H1 (cell line): ENCODE results near the gene EPYC. TPM values are rescaled to one million over a fixed set of nuclear protein-coding genes. Genes with fewer than 3 reads are reported as not detected.

ENCODE experiments used
- CTCF ChIA-PET: fragments of 300-600 bp; sonication (Branson Sonifier 250); formaldehyde crosslinking; loops from one replicate; lab custom pipeline; 2021; ENCODE audit not compliant: partially characterized antibody; lab: Charles Lee
- POLR2A ChIA-PET: fragments of 300-600 bp; sonication (Branson Sonifier 250); formaldehyde crosslinking; loops from one replicate; lab custom pipeline; 2021; ENCODE audit warnings: inconsistent platforms; ENCODE audit not compliant: partially characterized antibody; lab: Charles Lee
- DNase-seq, 2 experiments: peaks; one replicate each; pipeline versions ENCODE4 v3.0.0 to v3.0.0-alpha.2; 2010 to 2022; ENCODE audit warnings: low spot score in 2 of 2, low read depth in 1 of 2, mixed read lengths in 1 of 2
- FAIRE-seq: peaks from 2 replicates; lab custom pipeline; 2011; peaks lifted over from hg19 to GRCh38; lab: Jason Lieb, UNC
- H2AFZ ChIP-seq: 2 replicates; pipeline ENCODE4 v1.8.1; 2012; ENCODE audit warnings: low read length, inconsistent platforms
- H2AK5ac ChIP-seq: 2 replicates; pipeline ENCODE4 v1.6.1; 2013; ENCODE audit warnings: low read depth, low read length
- H2BK120ac ChIP-seq: replicated peaks from 2 replicates; pipeline ENCODE3; 2013; ENCODE audit warnings: low read depth, low read length, inconsistent platforms
- H2BK12ac ChIP-seq: 2 replicates; pipeline ENCODE4 v1.6.1; 2013; ENCODE audit warnings: low read depth, low read length
- H2BK15ac ChIP-seq: 2 replicates; pipeline ENCODE4 v1.6.1; 2013; ENCODE audit warnings: low read length
- H2BK20ac ChIP-seq: 2 replicates; pipeline ENCODE4 v1.6.1; 2013; ENCODE audit warnings: low read length
- H2BK5ac ChIP-seq: 2 replicates; pipeline ENCODE4 v1.6.1; 2013; ENCODE audit warnings: low read depth, low read length
- H3K14ac ChIP-seq: 2 replicates; pipeline ENCODE4 v1.6.1; 2013; ENCODE audit warnings: inconsistent platforms; ENCODE audit not compliant: insufficient read length
- H3K18ac ChIP-seq: 2 replicates; pipeline ENCODE4 v1.6.1; 2013; ENCODE audit warnings: low read length; ENCODE audit errors: extremely low read depth
- H3K23ac ChIP-seq: 2 replicates; pipeline ENCODE4 v1.6.1; 2013; ENCODE audit warnings: inconsistent platforms; ENCODE audit not compliant: insufficient read length
- H3K23me2 ChIP-seq: 2 replicates; pipeline ENCODE4 v1.6.1; 2013; ENCODE audit warnings: low read depth, low read length
- H3K27ac ChIP-seq: 2 replicates; pipeline ENCODE4 v1.6.1; 2011; ENCODE audit warnings: low read depth, low read length, inconsistent platforms
- H3K27me3 ChIP-seq, 4 experiments: replicated peaks in 1 of 4; 1 replicate in 1 of 4; 2 replicates in 3 of 4; pipeline versions ENCODE4 v1.6.1 to v1.8.1; 2011 to 2013; ENCODE audit warnings: low read length in 3 of 4, mild to moderate bottlenecking in 3 of 4, inconsistent platforms in 2 of 4, mixed read lengths in 2 of 4, moderate library complexity in 1 of 4; ENCODE audit not compliant: control insufficient read depth in 3 of 4, insufficient read depth in 3 of 4; ENCODE audit errors: extremely low read depth in 1 of 4
- H3K36me3 ChIP-seq, 4 experiments: 2 replicates each; pipeline versions ENCODE4 v1.6.1 to v1.8.1; 2011 to 2013; ENCODE audit warnings: mild to moderate bottlenecking in 4 of 4, low read length in 3 of 4, moderate library complexity in 2 of 4, control low read depth in 1 of 4, inconsistent platforms in 1 of 4; ENCODE audit not compliant: insufficient read depth in 4 of 4, control insufficient read depth in 2 of 4
- H3K4ac ChIP-seq: replicated peaks from 2 replicates; pipeline ENCODE3; 2013; ENCODE audit warnings: low read length, low read depth, mixed read lengths, inconsistent platforms; ENCODE audit not compliant: insufficient read length
- H3K4me1 ChIP-seq, 4 experiments: replicated peaks in 1 of 4; 1 replicate in 1 of 4; 2 replicates in 3 of 4; pipeline versions ENCODE4 v1.6.1 to v1.8.1; 2011 to 2013; ENCODE audit warnings: low read length in 3 of 4, inconsistent platforms in 2 of 4, mixed read lengths in 1 of 4; ENCODE audit not compliant: insufficient read depth in 4 of 4, control insufficient read depth in 3 of 4
- H3K4me2 ChIP-seq, 2 experiments: 2 replicates each; pipeline versions ENCODE4 v1.6.1 to v1.8.1; 2011 to 2013; ENCODE audit warnings: low read depth in 2 of 2, low read length in 2 of 2, control low read depth in 1 of 2, inconsistent platforms in 1 of 2, mild to moderate bottlenecking in 1 of 2; ENCODE audit not compliant: insufficient read depth in 1 of 2
- H3K4me3 ChIP-seq, 4 experiments: fragments of 200-600, 300-600 bp in 1 of 4; sonication (generic), shearing (Covaris generic), sonication (Bioruptor Twin) in 1 of 4; 2 replicates each; pipeline versions ENCODE4 v1.5.1 to v1.8.1; 2011 to 2016; ENCODE audit warnings: low read length in 4 of 4, low read depth in 3 of 4, control low read depth in 2 of 4, inconsistent platforms in 2 of 4, mild to moderate bottlenecking in 2 of 4, mixed read lengths in 1 of 4, moderate library complexity in 1 of 4; ENCODE audit not compliant: insufficient read depth in 2 of 4; ENCODE audit errors: extremely low read depth in 1 of 4
- H3K56ac ChIP-seq: replicated peaks from 2 replicates; pipeline ENCODE3; 2013; ENCODE audit warnings: low read depth, mild to moderate bottlenecking, mixed read lengths, low read length, inconsistent platforms; ENCODE audit not compliant: insufficient read length
- H3K79me1 ChIP-seq: 2 replicates; pipeline ENCODE4 v1.6.1; 2013; ENCODE audit warnings: low read depth, low read length, control low read depth
- H3K79me2 ChIP-seq, 2 experiments: 2 replicates each; pipeline versions ENCODE4 v1.6.1 to v1.8.1; 2012 to 2013; ENCODE audit warnings: low read length in 2 of 2, mild to moderate bottlenecking in 2 of 2, inconsistent platforms in 1 of 2; ENCODE audit not compliant: insufficient read depth in 2 of 2, control insufficient read depth in 1 of 2
- H3K9ac ChIP-seq, 4 experiments: replicated peaks in 1 of 4; 1 replicate in 1 of 4; 2 replicates in 3 of 4; pipeline versions ENCODE4 v1.6.1 to v1.8.1; 2011 to 2013; ENCODE audit warnings: low read depth in 3 of 4, low read length in 3 of 4, control low read depth in 2 of 4, mild to moderate bottlenecking in 2 of 4, moderate library complexity in 2 of 4, inconsistent platforms in 1 of 4; ENCODE audit errors: extremely low read depth in 1 of 4
- H3K9me3 ChIP-seq, 2 experiments: 2 replicates each; pipeline versions ENCODE4 v1.6.1 to v1.8.1; 2012 to 2013; ENCODE audit warnings: mild to moderate bottlenecking in 2 of 2, moderate library complexity in 2 of 2, control low read depth in 1 of 2, inconsistent platforms in 1 of 2, low read depth in 1 of 2, low read length in 1 of 2, mixed read lengths in 1 of 2; ENCODE audit not compliant: insufficient read depth in 2 of 2
- H4K20me1 ChIP-seq, 2 experiments: replicated peaks in 1 of 2; 2 replicates each; pipeline versions ENCODE3 to v1.8.1; 2011 to 2013; ENCODE audit warnings: inconsistent platforms in 2 of 2, low read length in 2 of 2, mild to moderate bottlenecking in 1 of 2; ENCODE audit not compliant: insufficient read depth in 2 of 2, control insufficient read depth in 1 of 2
- H4K5ac ChIP-seq: 2 replicates; pipeline ENCODE4 v1.6.1; 2013; ENCODE audit warnings: low read length, low read depth, mixed read lengths, inconsistent platforms; ENCODE audit not compliant: insufficient read length
- H4K8ac ChIP-seq: 2 replicates; pipeline ENCODE4 v1.8.0; 2013; ENCODE audit warnings: mild to moderate bottlenecking, moderate library complexity, low read length, inconsistent platforms; ENCODE audit not compliant: insufficient read depth; ENCODE audit errors: extremely low read depth
- H4K91ac ChIP-seq: replicated peaks from 2 replicates; pipeline ENCODE3; 2013; ENCODE audit warnings: low read length, mixed read lengths, inconsistent platforms; ENCODE audit not compliant: insufficient read length
- EGR1 ChIP-seq: IDR thresholded peaks from 2 replicates; pipeline ENCODE4 v1.6.1; 2011; ENCODE audit warnings: low read depth, low read length, borderline replicate concordance
- JUND ChIP-seq: IDR thresholded peaks from 2 replicates; pipeline ENCODE4 v1.6.1; 2011; ENCODE audit warnings: mild to moderate bottlenecking, improper control_type of control experiment, low read length
- KDM1A ChIP-seq: fragments of 200-600, 300-600 bp; sonication (generic); IDR thresholded peaks from 2 replicates; pipeline ENCODE4 v1.7.1; 2016; ENCODE audit warnings: mild to moderate bottlenecking, low read length, borderline replicate concordance
- PHF8 ChIP-seq: fragments of 200-600 bp; sonication (generic); conservative IDR thresholded peaks from 2 replicates; pipeline ENCODE4 v1.7.1; 2012; ENCODE audit warnings: low read depth, mild to moderate bottlenecking, inconsistent platforms, low read length, moderate library complexity
- RBBP5 ChIP-seq: IDR thresholded peaks from 2 replicates; pipeline ENCODE4 v1.7.1; 2012; ENCODE audit warnings: low read depth, mild to moderate bottlenecking, inconsistent platforms, low read length, moderate library complexity, borderline replicate concordance
- RXRA ChIP-seq: IDR thresholded peaks from 2 replicates; pipeline ENCODE4 v1.6.1; 2011; ENCODE audit warnings: low read depth, mild to moderate bottlenecking, low read length, moderate library complexity; ENCODE audit not compliant: insufficient read depth
- TBP ChIP-seq: IDR thresholded peaks from 2 replicates; pipeline ENCODE4 v1.6.1; 2011; ENCODE audit warnings: low read depth, low read length, improper control_type of control experiment
- WGBS, 2 experiments: shearing (Covaris generic) in 1 of 2; methylation state at CpG; one replicate each; pipeline versions ENCODE4 v1.1.6 to v1.1.7; 2013 to 2015; ENCODE audit warnings: low lambda C conversion rate in 2 of 2, mixed read lengths in 2 of 2, inconsistent platforms in 1 of 2, low coverage in 1 of 2, missing lambda C conversion rate in 1 of 2; ENCODE audit not compliant: insufficient replicate concordance in 2 of 2, insufficient coverage in 1 of 2, insufficient read length in 1 of 2; ENCODE audit errors: extremely low coverage in 1 of 2, missing lambda C conversion rate in 1 of 2; 5-methylcytosine and 5-hydroxymethylcytosine counted together
- polyA plus RNA-seq, 7 experiments: library from polyadenylated mRNA; depleted of rRNA in 3 of 7; stranded (reverse) in 5 of 7; unstranded in 2 of 7; fragments of >200 nt in 5 of 7; fragments of 200-250 nt in 2 of 7; gene quantifications; 1 replicate in 5 of 7; 2 replicates in 1 of 7; 4 replicates in 1 of 7; pipeline versions ENCODE4 v1.2.1 to v1.2.3, GENCODE V29; 2011 to 2013; ENCODE audit warnings: missing spikeins in 2 of 7, mixed read lengths in 2 of 7
- total RNA-seq: library from RNA; stranded (reverse); fragmentation: NEBNext Ultra II Directional; extraction: Animal tissue kit (Norgen Biotek cat#: 25700); gene quantifications from 2 replicates; pipeline ENCODE4 v1.2.1, GENCODE V29; 2021

EPYC gene
- total and polyA plus RNA-seq, 2 of the 8 experiments (the other 6 are each of a cell fraction or from before 2014, with no cell fraction given), result not detected

DNA sequence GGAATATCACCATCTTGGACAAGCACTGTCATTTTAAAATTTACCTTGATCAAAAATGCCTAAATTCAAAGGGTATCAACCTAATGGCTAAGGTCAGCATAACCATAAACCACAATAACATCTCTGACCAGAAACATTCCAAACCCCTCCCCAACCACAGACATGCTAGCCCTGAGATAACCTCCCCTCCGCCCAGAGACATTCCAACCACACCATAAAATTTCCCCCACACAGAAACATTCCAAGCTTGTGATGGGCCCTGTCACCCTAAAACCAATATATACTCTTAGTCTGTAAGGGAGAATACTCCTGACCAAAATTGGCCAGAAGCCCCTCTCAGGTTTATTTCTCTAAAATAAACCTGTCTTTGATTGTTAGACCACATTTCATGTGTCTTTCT is 17.7 kb downstream of the EPYC start:
- H3K4me1 ChIP-seq, result peaks cover 0 to 14% (median 2%) of the 10 kb centered on the region in 4 experiments; a peak in 2 of 7 replicates
- 74% methylated on average over 1 of the region's 1 CpG; no CpG with 5 or more reads in 1 of the 2 experiments for WGBS, 2 experiments
- no peak overlapping the region for H3K18ac ChIP-seq
- H2BK5ac ChIP-seq, result no peak overlapping the region
- POLR2A ChIA-PET, result no interaction called here
- H3K56ac ChIP-seq, result no peak overlapping the region
- no peak overlapping the region for H4K91ac ChIP-seq
- no peak overlapping the region for H3K4ac ChIP-seq
- DNase-seq, result no peak
- H3K27me3 ChIP-seq, result peaks cover 9 to 30% (median 20%) of the 10 kb centered on the region in 4 experiments; a peak in 6 of 7 replicates
- H4K8ac ChIP-seq, result no peak overlapping the region
- no peak overlapping the region for H3K23ac ChIP-seq
- no peak overlapping the region for H3K4me3 ChIP-seq
- FAIRE-seq, result no peak
- H2AK5ac ChIP-seq, result no peak overlapping the region
- H3K27ac ChIP-seq, result no peak overlapping the region
- no peak overlapping the region for H2BK12ac ChIP-seq
- CTCF ChIA-PET, result interaction anchor here (0.8 to 4.3 kb wide), 12 partner anchors 12 to 368 kb away, joined by 3 to 29 read pairs (median 3); partner anchors contain the start of gene LUM
- H4K5ac ChIP-seq, result no peak overlapping the region
- H3K79me2 ChIP-seq, result no peaks in the 10 kb centered on the region
- H3K36me3 ChIP-seq, result no peaks in the 10 kb centered on the region
- H2AFZ ChIP-seq, result no peak overlapping the region
- no peaks in the 10 kb centered on the region for H3K23me2 ChIP-seq
- H2BK15ac ChIP-seq, result no peak overlapping the region
- no peaks in the 10 kb centered on the region for H3K79me1 ChIP-seq
- no peak overlapping the region for H2BK120ac ChIP-seq
- H3K9ac ChIP-seq, result no peak overlapping the region
- H3K4me2 ChIP-seq, result no peak overlapping the region
- no peak overlapping the region for H2BK20ac ChIP-seq
- H3K14ac ChIP-seq, result no peak overlapping the region
- peaks cover 7 to 14% of the 10 kb centered on the region in 2 experiments for H3K9me3 ChIP-seq
- H4K20me1 ChIP-seq, result no peaks in the 10 kb centered on the region
- no peak for TF ChIP-seq EGR1
- no peak for TF ChIP-seq PHF8
- TF ChIP-seq KDM1A, result no peak
- no peak for TF ChIP-seq RBBP5
- TF ChIP-seq JUND, result no peak
- TF ChIP-seq TBP, result no peak
- no peak for TF ChIP-seq RXRA
